Hepatocyte (in vitro differentiated cells): ENCODE data around the gene MACROD2.

Source experiments
- CTCF ChIP-seq: fragments of 200-600 bp; sonication (generic); IDR thresholded peaks from 2 replicates; pipeline ENCODE4 v1.5.1; 2016; ENCODE audit warnings: antibody characterized with exemption, mild to moderate bottlenecking; ENCODE audit not compliant: poor library complexity
- EZH2 ChIP-seq: fragments of 200-600 bp; sonication (generic); IDR thresholded peaks from 2 replicates; pipeline ENCODE4 v1.6.1; 2016; ENCODE audit warnings: antibody characterized with exemption, mild to moderate bottlenecking, borderline replicate concordance
- EZH2phosphoT487 ChIP-seq: fragments of 200-600 bp; sonication (generic); IDR thresholded peaks from one replicate; pipeline ENCODE4 v1.6.1; 2018; ENCODE audit warnings: antibody characterized with exemption, mild to moderate bottlenecking, low read depth, moderate library complexity; ENCODE audit not compliant: unreplicated experiment, severe bottlenecking

DNA sequence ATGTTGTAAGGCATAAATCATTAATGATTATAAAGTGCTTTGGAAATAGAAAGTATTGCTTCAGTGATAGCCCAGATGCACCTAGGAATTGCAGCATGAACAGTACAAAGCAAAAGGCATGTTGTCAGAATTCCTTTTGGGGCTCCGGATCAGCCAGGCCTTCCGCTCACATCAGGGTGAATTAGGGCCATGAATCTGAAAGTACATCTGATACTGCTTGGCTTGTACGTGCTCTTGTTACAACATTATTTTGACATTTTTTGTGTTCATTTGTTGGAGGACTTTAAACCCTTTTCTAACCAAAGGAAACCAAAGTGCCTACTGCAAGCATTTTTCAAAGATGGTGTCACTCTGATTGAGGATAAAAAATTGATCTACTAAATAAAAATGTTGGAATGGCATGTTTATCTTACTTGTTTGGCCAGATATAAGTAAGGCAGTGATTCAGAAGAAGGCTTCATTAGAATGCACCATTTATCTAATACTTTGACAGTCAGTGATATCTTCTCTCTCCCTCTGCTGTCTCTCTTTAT is 1347.7 kb downstream of the MACROD2 start:
- TF ChIP-seq CTCF (no peak), EZH2 (no peak), EZH2phosphoT487 (no peak)
